GM12878 (cell line): ENCODE data around the gene FOSB. TPM values are rescaled to one million over a fixed set of nuclear protein-coding genes. Genes with fewer than 3 reads are reported as not detected.

Source experiments
- ATAC-seq: fragments of 200-7000 bp; cut with Tn5 transposase; 3 replicates; pipeline ENCODE4 v1.9.1; 2020; ENCODE audit warnings: mild to moderate bottlenecking, moderate library complexity
- BruUV-seq: library from RNA; stranded (reverse); fragments of 400-500 nt; replicated peaks from 2 replicates; lab custom pipeline; 2021; lab: Mats Ljungman, UMichigan
- CTCF ChIA-PET: fragments of 300-600 bp; sonication (Branson Sonifier 250); formaldehyde crosslinking; extraction: SDS; loops from one replicate; lab custom pipeline; 2021; ENCODE audit warnings: inconsistent platforms; lab: Yijun Ruan, JAX
- POLR2A ChIA-PET: fragments of 350-600 bp; formaldehyde crosslinking; extraction: SDS; loops from one replicate; lab custom pipeline; 2021; ENCODE audit warnings: inconsistent platforms; lab: Charles Lee
- RAD21 ChIA-PET: fragments of 300-600 bp; sonication (Branson Sonifier 250); formaldehyde crosslinking; loops from one replicate; lab custom pipeline; 2023; ENCODE audit warnings: antibody characterized with exemption; ENCODE audit not compliant: unreplicated experiment; lab: Charles Lee
- SMC1A ChIA-PET: fragments of 300-600 bp; sonication (Branson Sonifier 250); formaldehyde crosslinking; loops from one replicate; lab custom pipeline; 2023; ENCODE audit not compliant: unreplicated experiment, uncharacterized antibody; lab: Charles Lee
- DNase-seq: peaks from one replicate; pipeline ENCODE4 v3.0.0-alpha.2; 2011; ENCODE audit warnings: low read depth, low spot score
- FAIRE-seq: peaks from 3 replicates; lab custom pipeline; 2011; peaks lifted over from hg19 to GRCh38; lab: Jason Lieb, UNC
- H2AFZ ChIP-seq: 2 replicates; pipeline ENCODE4 v1.6.0; 2011; ENCODE audit warnings: low read depth, low read length, control low read depth; ENCODE audit not compliant: control insufficient read depth
- H3K27ac ChIP-seq: 2 replicates; pipeline ENCODE4 v1.5.1; 2011; ENCODE audit warnings: control low read depth; ENCODE audit not compliant: control insufficient read depth, insufficient read depth
- H3K27me3 ChIP-seq, 2 experiments: replicated peaks in 1 of 2; 2 replicates each; pipeline versions ENCODE4 v1.6.0 to v1.6.1; 2011; ENCODE audit warnings: low read length in 1 of 2; ENCODE audit not compliant: control insufficient read depth in 2 of 2, insufficient read depth in 2 of 2
- H3K36me3 ChIP-seq, 2 experiments: 2 replicates each; pipeline ENCODE4 v1.5.1; 2011; ENCODE audit warnings: low read length in 1 of 2; ENCODE audit not compliant: control insufficient read depth in 2 of 2, insufficient read depth in 2 of 2
- H3K4me1 ChIP-seq: 2 replicates; pipeline ENCODE4 v1.6.1; 2011; ENCODE audit warnings: mild to moderate bottlenecking, low read length, moderate library complexity, mixed read lengths; ENCODE audit not compliant: control insufficient read depth, insufficient read depth
- H3K4me2 ChIP-seq: 2 replicates; pipeline ENCODE4 v1.6.0; 2011; ENCODE audit warnings: control low read depth; ENCODE audit not compliant: control insufficient read depth, insufficient read depth
- H3K4me3 ChIP-seq: fragments of 200-600 bp; sonication (generic); 2 replicates; pipeline ENCODE4 v1.5.1; 2016
- H3K79me2 ChIP-seq: 2 replicates; pipeline ENCODE4 v1.6.0; 2011; ENCODE audit warnings: low read length; ENCODE audit not compliant: control insufficient read depth, insufficient read depth
- H3K9ac ChIP-seq: 2 replicates; pipeline ENCODE4 v1.8.0; 2011; ENCODE audit warnings: low read length, control low read depth, mixed read lengths; ENCODE audit not compliant: control insufficient read depth, insufficient read depth
- H3K9me3 ChIP-seq: replicated peaks from 3 replicates; pipeline ENCODE4 v1.5.1; 2011; ENCODE audit warnings: mild to moderate bottlenecking, low read length; ENCODE audit not compliant: control insufficient read depth, insufficient read depth
- H4K20me1 ChIP-seq: 2 replicates; pipeline ENCODE4 v1.6.0; 2011; ENCODE audit not compliant: control insufficient read depth, insufficient read depth
- FOXM1 ChIP-seq: IDR thresholded peaks from 2 replicates; pipeline ENCODE4 v1.6.1; 2012; ENCODE audit warnings: low read depth, mild to moderate bottlenecking, inconsistent platforms, low read length, moderate library complexity
- WGBS: methylation state at CpG from one replicate; pipeline ENCODE4 v1.1.6; 2016; ENCODE audit warnings: low lambda C conversion rate; ENCODE audit not compliant: insufficient replicate concordance, insufficient coverage; ENCODE audit errors: missing lambda C conversion rate; 5-methylcytosine and 5-hydroxymethylcytosine counted together
- in situ Hi-C: fragments of 300-500 bp; cut with MboI; formaldehyde crosslinking; loops from 9 replicates; pipeline ENCODE4 v1.14.3; 2018; ENCODE audit warnings: mixed read lengths
- intact Hi-C: fragments of 100-400 bp; cut with micrococcal nuclease; formaldehyde crosslinking; loops from one replicate; pipeline ENCODE4 v1.14.2; 2022; ENCODE audit not compliant: unreplicated experiment
- polyA plus RNA-seq, 11 experiments: library from polyadenylated mRNA; depleted of rRNA in 4 of 11; unstranded in 6 of 11; stranded (reverse) in 5 of 11; fragments of >200 nt; fragmentation: Nextera tagmentation in 4 of 11; fragmentation: Illumina TruSeq in 1 of 11; extraction: Ambion mirVana in 4 of 11; extraction: Trizol in 1 of 11; gene quantifications; 1 replicate in 1 of 11; 2 replicates in 10 of 11; pipeline versions ENCODE4 v1.2.1 to v1.2.3, GENCODE V29; 2011 to 2016; ENCODE audit warnings: inconsistent platforms in 2 of 11, missing spikeins in 2 of 11, low read depth in 1 of 11
- total RNA-seq, 4 experiments: library from RNA; depleted of rRNA in 3 of 4; stranded (reverse); fragments of >200 nt in 3 of 4; fragmentation: Illumina TruSeq in 1 of 4; extraction: Trizol in 1 of 4; gene quantifications; 2 replicates each; pipeline versions ENCODE4 v1.2.1 to v1.2.3, GENCODE V29; 2013 to 2021
- TF ChIP-seq, protein P1 (sequence below): fragments of 450-650 bp; IDR thresholded peaks from 2 replicates; pipeline ENCODE4 v1.6.1; 2016; ENCODE audit warnings: mild to moderate bottlenecking, moderate library complexity, borderline replicate concordance

Gene FOSB
- total and polyA plus RNA-seq, 10 of the 15 experiments (the other 5 are each of a cell fraction or from before 2014, with no cell fraction given), result 0.06 to 0.56 (median 0.26) TPM

- POLR2A ChIA-PET, result interaction anchor here (0.7 to 2.6 kb wide), 13 partner anchors 9 to 204 kb away, joined by 3 to 30 read pairs (median 6); partner anchors contain the start of gene FOSB
- no peaks in the 10 kb centered on the region for H4K20me1 ChIP-seq
- in situ Hi-C loops (no loop called here), intact Hi-C loops (loop anchor here (1.0 to 5.0 kb wide), 3 partner anchors 11 to 143 kb away; partner anchors contain the start of gene OPA3)
- FAIRE-seq, result no peak
- peaks cover 16% of the 10 kb centered on the region for H3K4me1 ChIP-seq
- H3K36me3 ChIP-seq, result no peaks in the 10 kb centered on the region
- no peak for ATAC-seq
- CTCF ChIA-PET, result interaction anchor here (0.6 to 6.6 kb wide), 46 partner anchors 10 to 360 kb away, joined by 3 to 385 read pairs (median 4); partner anchors contain the start of genes ERCC1, FOSB, PPM1N and PPP1R13L
- peak overlapping the region; percentile 82 for H3K27ac ChIP-seq
- no peaks in the 10 kb centered on the region for H3K9me3 ChIP-seq
- H3K4me2 ChIP-seq, result peak overlapping the region; percentile 15
- no peaks in the 10 kb centered on the region for H3K27me3 ChIP-seq
- peak overlapping the region; percentile 73; the same call in 1 of the 2 replicates for H3K9ac ChIP-seq
- peak overlapping the region; percentile 75 for H2AFZ ChIP-seq
- peak overlapping the region; percentile 57; the same call in 1 of the 2 replicates for H3K4me3 ChIP-seq
- SMC1A ChIA-PET, result interaction anchor here (0.6 to 6.0 kb wide), 19 partner anchors 8 to 206 kb away, joined by 3 to 145 read pairs (median 6); partner anchors contain the start of gene FOSB
- RAD21 ChIA-PET, result interaction anchor here (0.8 to 3.5 kb wide), 25 partner anchors 8 to 330 kb away, joined by 3 to 206 read pairs (median 5); partner anchors contain the start of genes FOSB, PPP1R13L, QPCTL and SIX5
- no TSS peak for BruUV-seq
- TF ChIP-seq, protein P1, sequence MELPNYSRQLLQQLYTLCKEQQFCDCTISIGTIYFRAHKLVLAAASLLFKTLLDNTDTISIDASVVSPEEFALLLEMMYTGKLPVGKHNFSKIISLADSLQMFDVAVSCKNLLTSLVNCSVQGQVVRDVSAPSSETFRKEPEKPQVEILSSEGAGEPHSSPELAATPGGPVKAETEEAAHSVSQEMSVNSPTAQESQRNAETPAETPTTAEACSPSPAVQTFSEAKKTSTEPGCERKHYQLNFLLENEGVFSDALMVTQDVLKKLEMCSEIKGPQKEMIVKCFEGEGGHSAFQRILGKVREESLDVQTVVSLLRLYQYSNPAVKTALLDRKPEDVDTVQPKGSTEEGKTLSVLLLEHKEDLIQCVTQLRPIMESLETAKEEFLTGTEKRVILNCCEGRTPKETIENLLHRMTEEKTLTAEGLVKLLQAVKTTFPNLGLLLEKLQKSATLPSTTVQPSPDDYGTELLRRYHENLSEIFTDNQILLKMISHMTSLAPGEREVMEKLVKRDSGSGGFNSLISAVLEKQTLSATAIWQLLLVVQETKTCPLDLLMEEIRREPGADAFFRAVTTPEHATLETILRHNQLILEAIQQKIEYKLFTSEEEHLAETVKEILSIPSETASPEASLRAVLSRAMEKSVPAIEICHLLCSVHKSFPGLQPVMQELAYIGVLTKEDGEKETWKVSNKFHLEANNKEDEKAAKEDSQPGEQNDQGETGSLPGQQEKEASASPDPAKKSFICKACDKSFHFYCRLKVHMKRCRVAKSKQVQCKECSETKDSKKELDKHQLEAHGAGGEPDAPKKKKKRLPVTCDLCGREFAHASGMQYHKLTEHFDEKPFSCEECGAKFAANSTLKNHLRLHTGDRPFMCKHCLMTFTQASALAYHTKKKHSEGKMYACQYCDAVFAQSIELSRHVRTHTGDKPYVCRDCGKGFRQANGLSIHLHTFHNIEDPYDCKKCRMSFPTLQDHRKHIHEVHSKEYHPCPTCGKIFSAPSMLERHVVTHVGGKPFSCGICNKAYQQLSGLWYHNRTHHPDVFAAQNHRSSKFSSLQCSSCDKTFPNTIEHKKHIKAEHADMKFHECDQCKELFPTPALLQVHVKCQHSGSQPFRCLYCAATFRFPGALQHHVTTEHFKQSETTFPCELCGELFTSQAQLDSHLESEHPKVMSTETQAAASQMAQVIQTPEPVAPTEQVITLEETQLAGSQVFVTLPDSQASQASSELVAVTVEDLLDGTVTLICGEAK, result peak; percentile 37; the same call in 1 of the 2 replicates
- TF ChIP-seq FOXM1, result no peak
- no peaks in the 10 kb centered on the region for H3K79me2 ChIP-seq
- DNase-seq, result no peak
- 22% methylated on average over 10 of the region's 10 CpGs for WGBS
These were observed 28.6 kb upstream of the FOSB start for GRCh38 chr19:45439190-45439568.
